SK-N-SH treated with all-trans-retinoic acid at 6 μM for 48 hours (cell line): Measurements from ENCODE around the gene COG1.

Experiments
- ATAC-seq: fragments of 200-7000 bp; cut with Tn5 transposase; 3 replicates; pipeline ENCODE4 v1.9.1; 2020; ENCODE audit warnings: mild to moderate bottlenecking, moderate library complexity
- ARNTL ChIP-seq: fragments of 450-650 bp; formaldehyde crosslinking; IDR thresholded peaks from 2 replicates; pipeline ENCODE4 v1.5.0; 2020; ENCODE audit warnings: low read depth, mild to moderate bottlenecking, moderate library complexity, borderline replicate concordance
- BACH2 ChIP-seq: fragments of 250-450 bp; sonication (Bioruptor Pico); IDR thresholded peaks from 2 replicates; pipeline ENCODE4 v1.9.0; 2021; ENCODE audit warnings: mild to moderate bottlenecking, borderline replicate concordance
- CSDC2 ChIP-seq: fragments of 250-450 bp; sonication (Bioruptor Pico); IDR thresholded peaks from 2 replicates; pipeline ENCODE4 v1.5.0; 2020; ENCODE audit warnings: mild to moderate bottlenecking, moderate library complexity
- ESRRG ChIP-seq: fragments of 250-450 bp; sonication (Bioruptor Pico); IDR thresholded peaks from 2 replicates; pipeline ENCODE4 v1.6.1; 2021; ENCODE audit warnings: mild to moderate bottlenecking
- GLIS3 ChIP-seq: fragments of 250-450 bp; sonication (Bioruptor Pico); IDR thresholded peaks from 2 replicates; pipeline ENCODE4 v1.5.0; 2020; ENCODE audit warnings: mild to moderate bottlenecking, moderate library complexity
- ISL1 ChIP-seq: fragments of 250-450 bp; sonication (Bioruptor Pico); IDR thresholded peaks from 2 replicates; pipeline ENCODE4 v2.1.2; 2022; ENCODE audit warnings: mild to moderate bottlenecking, moderate library complexity
- OSR1 ChIP-seq: fragments of 250-450 bp; sonication (Bioruptor Pico); IDR thresholded peaks from 2 replicates; pipeline ENCODE4 v1.8.0; 2022; ENCODE audit warnings: moderate library complexity, mild to moderate bottlenecking, inconsistent platforms
- PPARA ChIP-seq: fragments of 250-450 bp; sonication (Bioruptor Pico); IDR thresholded peaks from 2 replicates; pipeline ENCODE4 v1.5.0; 2020; ENCODE audit warnings: mild to moderate bottlenecking, borderline replicate concordance
- RARB ChIP-seq: fragments of 250-450 bp; sonication (Bioruptor Pico); IDR thresholded peaks from 2 replicates; pipeline ENCODE4 v1.8.0; 2021; ENCODE audit warnings: mild to moderate bottlenecking, moderate library complexity
- TCF4 ChIP-seq: fragments of 250-450 bp; sonication (Bioruptor Pico); IDR thresholded peaks from 2 replicates; pipeline ENCODE4 v1.8.0; 2021; ENCODE audit warnings: mild to moderate bottlenecking, moderate library complexity, borderline replicate concordance
- TOX ChIP-seq: fragments of 250-450 bp; sonication (Bioruptor Pico); IDR thresholded peaks from 2 replicates; pipeline ENCODE4 v1.8.0; 2021; ENCODE audit warnings: mild to moderate bottlenecking, moderate library complexity, borderline replicate concordance
- ZC3H10 ChIP-seq: fragments of 250-450 bp; sonication (Bioruptor Pico); IDR thresholded peaks from 2 replicates; pipeline ENCODE4 v1.5.1; 2021; ENCODE audit warnings: mild to moderate bottlenecking, moderate library complexity
- ZFP3 ChIP-seq: fragments of 250-450 bp; sonication (Bioruptor Pico); IDR thresholded peaks from 2 replicates; pipeline ENCODE4 v1.5.0; 2020; ENCODE audit warnings: mild to moderate bottlenecking, moderate library complexity
- ZFP30 ChIP-seq: fragments of 450-650 bp; formaldehyde crosslinking; IDR thresholded peaks from 2 replicates; pipeline ENCODE4 v1.5.0; 2022; ENCODE audit warnings: mild to moderate bottlenecking, moderate library complexity
- ZNF565 ChIP-seq: fragments of 450-650 bp; formaldehyde crosslinking; conservative IDR thresholded peaks from 2 replicates; pipeline ENCODE4 v1.5.0; 2020; ENCODE audit warnings: low read depth, mild to moderate bottlenecking, moderate library complexity
- ZNF70 ChIP-seq: fragments of 450-650 bp; formaldehyde crosslinking; IDR thresholded peaks from 2 replicates; pipeline ENCODE4 v1.5.0; 2020; ENCODE audit warnings: mild to moderate bottlenecking, moderate library complexity
- ZNF8 ChIP-seq: fragments of 450-650 bp; formaldehyde crosslinking; IDR thresholded peaks from 2 replicates; pipeline ENCODE4 v1.5.0; 2020; ENCODE audit warnings: mild to moderate bottlenecking, moderate library complexity
- TF ChIP-seq, protein P1 (sequence below): fragments of 250-450 bp; sonication (Bioruptor Pico); IDR thresholded peaks from 2 replicates; pipeline ENCODE4 v1.5.1; 2021; ENCODE audit warnings: mild to moderate bottlenecking, moderate library complexity
- TF ChIP-seq, protein P2 (sequence below): fragments of 250-450 bp; sonication (Bioruptor Pico); IDR thresholded peaks from 2 replicates; pipeline ENCODE4 v1.8.0; 2021; ENCODE audit warnings: low read depth, mild to moderate bottlenecking, moderate library complexity, borderline replicate concordance
- TF ChIP-seq, protein P3 (sequence below): fragments of 250-450 bp; sonication (Bioruptor Pico); IDR thresholded peaks from 2 replicates; pipeline ENCODE4 v1.8.0; 2020; ENCODE audit warnings: mild to moderate bottlenecking, moderate library complexity, borderline replicate concordance
- TF ChIP-seq, protein P4 (sequence below): fragments of 250-450 bp; sonication (Bioruptor Pico); IDR thresholded peaks from 2 replicates; pipeline ENCODE4 v1.5.1; 2020; ENCODE audit warnings: low read depth, mild to moderate bottlenecking, moderate library complexity

COG1 gene

DNA sequence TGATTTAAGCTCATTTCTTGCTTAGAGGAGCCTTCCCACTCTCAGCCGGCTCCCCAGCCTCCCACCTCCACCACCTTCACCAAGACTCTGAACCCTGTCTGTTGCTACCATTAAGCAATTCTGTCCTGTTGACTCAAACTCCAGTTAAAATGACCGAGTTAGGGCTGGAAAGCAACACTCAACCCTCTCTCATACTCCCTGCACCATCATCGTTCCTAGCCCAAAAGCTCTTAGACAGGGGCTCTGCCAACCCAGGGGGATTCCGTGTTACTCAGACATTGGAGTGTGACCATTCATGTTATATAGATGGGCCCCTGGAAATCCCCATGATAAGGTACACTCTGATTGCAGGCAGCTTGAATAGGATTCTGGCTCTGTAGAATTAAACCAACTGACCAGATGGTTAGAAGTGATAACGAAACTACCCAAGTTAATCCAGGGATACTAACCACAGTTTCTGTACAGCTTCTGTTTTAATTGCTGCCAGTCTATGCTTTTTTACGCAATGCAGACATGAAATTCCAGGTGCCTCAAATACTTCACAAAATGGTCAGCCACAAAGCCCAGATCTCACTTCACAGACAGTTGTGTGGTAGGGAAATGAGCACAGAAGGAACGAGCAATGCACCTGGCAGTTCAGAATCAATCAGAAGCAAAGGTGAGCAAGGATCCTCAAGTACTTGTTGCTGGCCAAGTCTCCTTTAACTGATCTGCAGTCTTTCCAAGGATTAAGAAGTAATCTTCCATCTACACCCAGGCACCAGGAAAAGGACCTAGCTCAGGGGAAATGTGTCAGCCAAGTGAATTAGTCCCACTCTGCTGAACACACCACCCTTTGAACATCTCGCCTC is 25.9 kb upstream of the COG1 start:
- peak; percentile 5; the same call in 2 of the 3 replicates for ATAC-seq
- TF ChIP-seq OSR1 (CRISPR knock-in tag), result no peak
- TF ChIP-seq, protein P1, sequence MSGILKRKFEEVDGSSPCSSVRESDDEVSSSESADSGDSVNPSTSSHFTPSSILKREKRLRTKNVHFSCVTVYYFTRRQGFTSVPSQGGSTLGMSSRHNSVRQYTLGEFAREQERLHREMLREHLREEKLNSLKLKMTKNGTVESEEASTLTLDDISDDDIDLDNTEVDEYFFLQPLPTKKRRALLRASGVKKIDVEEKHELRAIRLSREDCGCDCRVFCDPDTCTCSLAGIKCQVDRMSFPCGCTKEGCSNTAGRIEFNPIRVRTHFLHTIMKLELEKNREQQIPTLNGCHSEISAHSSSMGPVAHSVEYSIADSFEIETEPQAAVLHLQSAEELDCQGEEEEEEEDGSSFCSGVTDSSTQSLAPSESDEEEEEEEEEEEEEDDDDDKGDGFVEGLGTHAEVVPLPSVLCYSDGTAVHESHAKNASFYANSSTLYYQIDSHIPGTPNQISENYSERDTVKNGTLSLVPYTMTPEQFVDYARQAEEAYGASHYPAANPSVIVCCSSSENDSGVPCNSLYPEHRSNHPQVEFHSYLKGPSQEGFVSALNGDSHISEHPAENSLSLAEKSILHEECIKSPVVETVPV, result no peak
- TF ChIP-seq, protein P2, sequence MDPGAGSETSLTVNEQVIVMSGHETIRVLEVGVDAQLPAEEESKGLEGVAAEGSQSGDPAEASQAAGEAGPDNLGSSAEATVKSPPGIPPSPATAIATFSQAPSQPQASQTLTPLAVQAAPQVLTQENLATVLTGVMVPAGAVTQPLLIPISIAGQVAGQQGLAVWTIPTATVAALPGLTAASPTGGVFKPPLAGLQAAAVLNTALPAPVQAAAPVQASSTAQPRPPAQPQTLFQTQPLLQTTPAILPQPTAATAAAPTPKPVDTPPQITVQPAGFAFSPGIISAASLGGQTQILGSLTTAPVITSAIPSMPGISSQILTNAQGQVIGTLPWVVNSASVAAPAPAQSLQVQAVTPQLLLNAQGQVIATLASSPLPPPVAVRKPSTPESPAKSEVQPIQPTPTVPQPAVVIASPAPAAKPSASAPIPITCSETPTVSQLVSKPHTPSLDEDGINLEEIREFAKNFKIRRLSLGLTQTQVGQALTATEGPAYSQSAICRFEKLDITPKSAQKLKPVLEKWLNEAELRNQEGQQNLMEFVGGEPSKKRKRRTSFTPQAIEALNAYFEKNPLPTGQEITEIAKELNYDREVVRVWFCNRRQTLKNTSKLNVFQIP (CRISPR knock-in tag), result no peak
- TF ChIP-seq ISL1 (CRISPR knock-in tag), result no peak
- no peak for TF ChIP-seq ARNTL (CRISPR knock-in tag)
- no peak for TF ChIP-seq CSDC2 (CRISPR knock-in tag)
- TF ChIP-seq, protein P3, sequence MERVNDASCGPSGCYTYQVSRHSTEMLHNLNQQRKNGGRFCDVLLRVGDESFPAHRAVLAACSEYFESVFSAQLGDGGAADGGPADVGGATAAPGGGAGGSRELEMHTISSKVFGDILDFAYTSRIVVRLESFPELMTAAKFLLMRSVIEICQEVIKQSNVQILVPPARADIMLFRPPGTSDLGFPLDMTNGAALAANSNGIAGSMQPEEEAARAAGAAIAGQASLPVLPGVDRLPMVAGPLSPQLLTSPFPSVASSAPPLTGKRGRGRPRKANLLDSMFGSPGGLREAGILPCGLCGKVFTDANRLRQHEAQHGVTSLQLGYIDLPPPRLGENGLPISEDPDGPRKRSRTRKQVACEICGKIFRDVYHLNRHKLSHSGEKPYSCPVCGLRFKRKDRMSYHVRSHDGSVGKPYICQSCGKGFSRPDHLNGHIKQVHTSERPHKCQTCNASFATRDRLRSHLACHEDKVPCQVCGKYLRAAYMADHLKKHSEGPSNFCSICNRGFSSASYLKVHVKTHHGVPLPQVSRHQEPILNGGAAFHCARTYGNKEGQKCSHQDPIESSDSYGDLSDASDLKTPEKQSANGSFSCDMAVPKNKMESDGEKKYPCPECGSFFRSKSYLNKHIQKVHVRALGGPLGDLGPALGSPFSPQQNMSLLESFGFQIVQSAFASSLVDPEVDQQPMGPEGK (CRISPR knock-in tag), result no peak
- TF ChIP-seq ZFP30 (CRISPR knock-in tag), result no peak
- TF ChIP-seq ZNF70, result no peak
- TF ChIP-seq ZNF565 (CRISPR knock-in tag), result no peak
- TF ChIP-seq ESRRG (CRISPR knock-in tag), result no peak
- no peak for TF ChIP-seq BACH2 (CRISPR knock-in tag)
- no peak for TF ChIP-seq TOX (CRISPR knock-in tag)
- TF ChIP-seq, protein P4, sequence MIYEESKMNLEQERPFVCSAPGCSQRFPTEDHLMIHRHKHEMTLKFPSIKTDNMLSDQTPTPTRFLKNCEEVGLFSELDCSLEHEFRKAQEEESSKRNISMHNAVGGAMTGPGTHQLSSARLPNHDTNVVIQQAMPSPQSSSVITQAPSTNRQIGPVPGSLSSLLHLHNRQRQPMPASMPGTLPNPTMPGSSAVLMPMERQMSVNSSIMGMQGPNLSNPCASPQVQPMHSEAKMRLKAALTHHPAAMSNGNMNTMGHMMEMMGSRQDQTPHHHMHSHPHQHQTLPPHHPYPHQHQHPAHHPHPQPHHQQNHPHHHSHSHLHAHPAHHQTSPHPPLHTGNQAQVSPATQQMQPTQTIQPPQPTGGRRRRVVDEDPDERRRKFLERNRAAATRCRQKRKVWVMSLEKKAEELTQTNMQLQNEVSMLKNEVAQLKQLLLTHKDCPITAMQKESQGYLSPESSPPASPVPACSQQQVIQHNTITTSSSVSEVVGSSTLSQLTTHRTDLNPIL (CRISPR knock-in tag), result no peak
- no peak for TF ChIP-seq TCF4 (CRISPR knock-in tag)
- TF ChIP-seq ZNF8 (CRISPR knock-in tag), result no peak
- no peak for TF ChIP-seq ZFP3 (CRISPR knock-in tag)
- TF ChIP-seq, all 23 proteins: peak for 0

DNA sequence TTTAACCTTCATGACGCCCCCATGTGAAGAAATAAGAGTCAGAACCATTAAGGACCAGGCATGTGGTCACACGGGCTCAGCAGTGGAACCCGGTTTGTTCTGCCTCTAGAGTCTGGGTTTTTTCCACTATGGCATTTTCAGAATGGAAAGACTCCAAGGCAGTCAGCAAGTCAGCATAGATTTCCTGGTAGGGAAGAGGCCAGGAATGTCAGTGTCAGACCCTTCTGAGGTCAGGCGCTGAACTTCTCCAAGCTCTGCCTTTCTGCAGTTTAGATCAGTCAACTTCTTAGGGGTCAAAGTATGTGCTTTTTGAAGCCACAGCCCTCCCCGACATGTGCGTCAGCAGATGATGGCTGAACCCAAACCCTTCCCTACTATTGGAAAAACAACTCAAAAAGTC is 24.2 kb upstream of the COG1 start:
- TF ChIP-seq ZFP3 (CRISPR knock-in tag) (no peak), ZNF565 (CRISPR knock-in tag) (no peak), ZC3H10 (CRISPR knock-in tag) (no peak), ARNTL (CRISPR knock-in tag) (no peak), ESRRG (CRISPR knock-in tag) (no peak), ISL1 (CRISPR knock-in tag) (no peak), TOX (CRISPR knock-in tag) (no peak)
- TF ChIP-seq, protein P2 (CRISPR knock-in tag), result no peak
- ATAC-seq, result no peak

DNA sequence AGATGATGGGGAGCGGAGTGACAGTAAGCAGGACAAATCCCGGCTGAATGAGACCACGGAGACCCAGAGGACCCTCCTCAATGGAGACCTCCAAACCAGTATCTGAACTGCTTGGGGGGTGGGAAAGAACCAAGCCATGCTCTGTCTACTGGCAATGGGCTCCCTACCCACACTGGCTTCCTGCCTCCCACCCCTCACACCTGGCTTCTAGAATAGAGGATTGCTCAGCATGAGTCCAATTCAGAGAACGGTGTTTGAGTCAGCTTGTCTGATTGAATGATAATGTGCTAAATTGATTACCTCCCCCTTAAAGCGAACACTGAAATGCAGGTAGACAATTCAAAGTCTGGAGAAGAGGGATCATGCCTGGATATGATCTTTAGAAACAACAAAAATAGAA is 22.5 kb upstream of the COG1 start:
- TF ChIP-seq ARNTL (CRISPR knock-in tag) (no peak), GLIS3 (CRISPR knock-in tag) (no peak), ESRRG (CRISPR knock-in tag) (no peak), ZFP3 (CRISPR knock-in tag) (no peak), OSR1 (CRISPR knock-in tag) (no peak), ZNF565 (CRISPR knock-in tag) (no peak), CSDC2 (CRISPR knock-in tag) (no peak), PPARA (CRISPR knock-in tag) (no peak), ZC3H10 (CRISPR knock-in tag) (no peak), ZNF70 (no peak), ISL1 (CRISPR knock-in tag) (no peak), RARB (no peak)
- TF ChIP-seq, protein P4 (CRISPR knock-in tag), result no peak
- TF ChIP-seq, protein P1, result no peak
- ATAC-seq, result no peak
